Skeletal muscle cell (primary cell): ENCODE measurements around the gene CERS4.
"Not testable (repeated sequence)": the region's sequence is repeated elsewhere in the genome, so short reads cannot be mapped to it uniquely, and the experiment has no call there.

ENCODE experiments used
- DNase-seq: peaks from one replicate; pipeline ENCODE4 v3.0.0-alpha.2; 2010; ENCODE audit warnings: low read depth
- H3K4me3 ChIP-seq: 2 replicates; pipeline ENCODE4 v1.5.1; 2011; ENCODE audit warnings: low read depth, mild to moderate bottlenecking, control low read depth, low read length, moderate library complexity

CERS4 gene, protein sequence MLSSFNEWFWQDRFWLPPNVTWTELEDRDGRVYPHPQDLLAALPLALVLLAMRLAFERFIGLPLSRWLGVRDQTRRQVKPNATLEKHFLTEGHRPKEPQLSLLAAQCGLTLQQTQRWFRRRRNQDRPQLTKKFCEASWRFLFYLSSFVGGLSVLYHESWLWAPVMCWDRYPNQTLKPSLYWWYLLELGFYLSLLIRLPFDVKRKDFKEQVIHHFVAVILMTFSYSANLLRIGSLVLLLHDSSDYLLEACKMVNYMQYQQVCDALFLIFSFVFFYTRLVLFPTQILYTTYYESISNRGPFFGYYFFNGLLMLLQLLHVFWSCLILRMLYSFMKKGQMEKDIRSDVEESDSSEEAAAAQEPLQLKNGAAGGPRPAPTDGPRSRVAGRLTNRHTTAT

DNA sequence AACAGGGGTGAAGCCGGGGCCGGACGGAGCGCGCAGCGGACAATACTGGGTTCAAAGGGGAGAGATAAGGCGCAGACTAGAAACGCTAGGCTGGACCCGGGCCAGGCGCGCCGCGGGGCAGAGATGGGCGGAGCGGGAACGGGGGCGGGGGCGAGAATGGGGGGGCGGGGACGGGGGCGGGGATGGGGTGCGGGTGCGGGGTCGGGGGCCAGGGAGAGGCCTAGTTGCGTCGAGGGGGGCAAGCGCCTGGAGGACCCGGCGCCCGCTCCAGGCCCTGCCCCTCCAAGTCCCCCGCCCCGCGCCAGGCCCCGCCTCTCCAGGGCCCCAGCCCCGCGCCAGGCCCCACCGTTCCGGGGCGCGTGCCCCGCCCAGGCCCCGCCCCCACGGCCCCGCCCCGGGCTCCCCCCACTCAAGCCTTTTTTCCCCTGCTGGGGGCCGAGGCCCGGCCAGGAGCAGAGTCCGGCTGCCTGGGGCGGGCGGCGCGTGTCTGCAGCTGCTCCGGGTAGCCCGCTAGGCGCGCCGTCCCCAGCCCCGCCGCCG lies at the start of gene CERS4:
TSS of gene CERS4 (plus strand) at position 449 of the 540 bp plus-strand sequence. CDS start 41,707 bp downstream, outside the sequence.
- peak within 1 kb of the TSS; percentile 49 for H3K4me3 ChIP-seq
- DNase-seq = no peak

DNA sequence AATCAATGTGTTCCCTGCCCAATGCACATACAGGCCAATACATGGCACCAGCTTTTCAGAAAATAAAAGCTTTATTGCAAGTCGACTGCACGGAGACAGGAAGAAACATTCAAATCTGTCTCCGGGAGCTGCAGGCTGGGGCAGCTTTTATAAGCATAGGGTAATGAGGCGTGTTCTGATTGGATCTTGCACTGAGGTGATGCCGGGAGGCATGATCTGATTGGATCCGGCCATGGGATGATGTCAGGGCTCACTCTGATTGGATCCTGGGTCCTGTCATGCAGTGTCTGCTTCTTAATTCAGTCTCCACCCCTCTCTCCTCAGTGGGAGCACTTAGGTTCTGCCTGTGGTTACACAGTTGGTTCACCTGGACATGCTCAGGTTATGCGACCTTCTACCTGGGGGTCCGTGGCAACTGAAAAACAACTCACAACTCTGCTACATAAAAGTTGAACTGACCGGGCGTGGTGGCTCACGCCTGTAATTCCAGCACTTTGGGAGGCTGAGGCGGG lies 48.0 kb upstream of the CERS4 start:
- no peak overlapping the region for H3K4me3 ChIP-seq
- no peak for DNase-seq

DNA sequence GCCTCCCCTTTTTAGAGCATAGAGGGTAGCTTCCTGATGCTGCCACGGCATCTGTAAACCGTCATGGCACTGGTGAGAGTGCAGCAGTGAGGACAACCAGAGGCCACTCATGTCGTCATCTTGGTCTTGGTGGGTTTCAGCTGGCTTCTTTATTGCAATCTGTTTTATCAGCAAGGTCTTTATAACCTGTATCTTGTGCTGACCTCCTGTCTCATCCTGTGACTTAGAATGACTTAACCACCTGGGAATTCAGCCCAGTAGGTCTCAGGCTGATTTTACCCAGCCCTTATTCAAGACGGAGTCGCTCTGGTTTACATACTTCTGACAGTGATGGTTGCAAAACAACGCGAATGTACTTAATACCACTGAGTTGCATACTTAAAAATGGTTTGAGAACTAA lies 45.4 kb upstream of the CERS4 start:
- DNase-seq = no peak
- no peak overlapping the region for H3K4me3 ChIP-seq

DNA sequence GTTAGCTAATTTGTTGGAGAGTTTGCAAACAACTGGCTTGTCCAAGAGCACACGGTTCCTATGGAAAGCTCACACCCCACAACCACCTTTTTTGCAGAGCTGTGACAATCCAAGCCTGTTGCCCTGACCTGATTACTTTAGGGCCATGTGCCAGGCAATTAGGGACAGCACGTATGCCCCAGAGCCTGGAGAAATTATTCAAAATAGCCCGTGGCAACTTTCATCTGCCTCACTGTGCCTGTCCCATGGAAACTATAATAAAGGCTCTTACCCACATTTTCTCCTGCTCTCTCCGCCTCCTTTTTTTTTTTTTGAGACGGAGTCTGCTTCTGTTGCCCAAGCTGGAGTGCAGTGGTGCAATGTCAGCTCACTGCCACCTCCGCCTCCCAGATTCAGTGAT lies 41.2 kb upstream of the CERS4 start:
- H3K4me3 ChIP-seq = no peak overlapping the region
- DNase-seq = no peak

DNA sequence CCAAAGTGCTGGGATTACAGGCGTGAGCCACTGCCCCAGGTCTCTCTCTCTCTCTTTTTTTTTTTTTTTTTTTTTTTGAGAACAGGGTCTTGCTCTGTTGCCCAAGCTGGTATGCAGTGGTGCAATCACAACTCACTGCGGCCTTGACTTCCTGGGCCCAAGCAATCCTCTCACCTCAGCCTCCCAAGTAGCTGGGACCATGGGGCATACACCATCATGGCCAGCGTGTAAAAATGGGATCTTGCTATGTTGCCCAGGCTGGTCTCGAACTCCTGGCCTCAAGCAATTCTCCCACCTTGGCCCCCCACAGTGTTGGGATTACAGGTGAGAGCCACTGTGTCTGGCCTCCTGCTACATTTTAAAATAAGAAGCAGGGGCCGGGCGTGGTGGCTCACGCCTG lies 40.6 kb upstream of the CERS4 start:
- DNase-seq = no peak
- H3K4me3 ChIP-seq = no peak overlapping the region

DNA sequence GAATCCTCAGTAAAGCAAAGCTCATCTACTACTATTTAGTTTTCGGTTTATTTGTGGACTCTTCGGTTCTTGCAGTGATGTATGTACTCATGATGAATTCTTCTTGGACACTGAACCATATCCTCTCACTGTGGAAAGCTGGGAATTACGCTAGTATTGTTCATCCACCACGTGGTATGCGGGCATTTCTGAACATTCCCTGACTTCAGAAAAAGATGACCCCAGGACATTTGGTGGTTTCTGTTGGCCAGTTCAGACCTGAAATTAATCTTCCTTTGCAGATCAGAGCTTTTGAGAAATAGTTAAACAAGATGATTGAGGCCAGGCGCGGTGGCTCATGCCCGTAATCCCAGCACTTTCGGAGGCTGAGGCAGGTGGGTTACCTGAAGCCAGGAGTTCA lies 34.5 kb upstream of the CERS4 start:
- no peak overlapping the region for H3K4me3 ChIP-seq
- DNase-seq = no peak

DNA sequence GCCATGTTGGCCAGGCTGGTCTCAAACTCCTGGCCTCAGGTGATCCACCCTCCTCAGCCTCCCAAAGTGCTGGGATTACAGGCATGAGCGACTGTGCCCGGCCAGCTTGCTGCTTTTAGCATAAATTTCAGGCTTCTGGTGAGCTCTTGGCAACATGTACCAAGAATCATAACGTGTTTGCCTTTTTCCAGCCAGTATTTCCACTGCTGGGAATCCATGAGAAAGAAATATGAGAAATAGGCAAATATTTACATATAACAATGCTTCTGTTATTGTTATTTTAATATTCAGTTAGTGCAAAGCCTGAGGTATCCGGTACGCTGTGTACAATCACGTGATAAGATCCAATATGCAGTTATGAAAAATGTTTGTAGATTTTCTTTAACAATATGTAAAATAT lies 29.2 kb upstream of the CERS4 start:
- no peak overlapping the region for H3K4me3 ChIP-seq
- DNase-seq = no peak

DNA sequence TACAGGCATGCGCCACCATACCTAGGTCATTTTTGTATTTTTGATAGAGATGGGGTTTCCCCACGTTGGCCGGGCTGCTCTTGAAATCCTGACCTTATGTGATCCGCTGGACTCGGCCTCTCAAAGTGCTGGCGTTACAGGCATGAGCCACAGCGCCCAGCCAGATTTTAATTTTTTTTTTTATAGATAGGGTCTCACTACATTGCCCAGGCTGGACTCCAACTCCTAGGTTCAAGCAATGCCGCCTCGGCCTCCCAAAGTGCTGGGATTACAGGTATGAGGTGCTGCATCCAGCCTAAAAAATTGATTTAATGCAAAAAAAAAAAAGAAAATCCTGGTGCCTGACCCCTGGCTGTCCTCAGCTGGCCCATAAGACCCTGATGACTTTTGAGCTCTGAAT lies 24.9 kb upstream of the CERS4 start:
- no peak overlapping the region for H3K4me3 ChIP-seq
- no peak for DNase-seq

DNA sequence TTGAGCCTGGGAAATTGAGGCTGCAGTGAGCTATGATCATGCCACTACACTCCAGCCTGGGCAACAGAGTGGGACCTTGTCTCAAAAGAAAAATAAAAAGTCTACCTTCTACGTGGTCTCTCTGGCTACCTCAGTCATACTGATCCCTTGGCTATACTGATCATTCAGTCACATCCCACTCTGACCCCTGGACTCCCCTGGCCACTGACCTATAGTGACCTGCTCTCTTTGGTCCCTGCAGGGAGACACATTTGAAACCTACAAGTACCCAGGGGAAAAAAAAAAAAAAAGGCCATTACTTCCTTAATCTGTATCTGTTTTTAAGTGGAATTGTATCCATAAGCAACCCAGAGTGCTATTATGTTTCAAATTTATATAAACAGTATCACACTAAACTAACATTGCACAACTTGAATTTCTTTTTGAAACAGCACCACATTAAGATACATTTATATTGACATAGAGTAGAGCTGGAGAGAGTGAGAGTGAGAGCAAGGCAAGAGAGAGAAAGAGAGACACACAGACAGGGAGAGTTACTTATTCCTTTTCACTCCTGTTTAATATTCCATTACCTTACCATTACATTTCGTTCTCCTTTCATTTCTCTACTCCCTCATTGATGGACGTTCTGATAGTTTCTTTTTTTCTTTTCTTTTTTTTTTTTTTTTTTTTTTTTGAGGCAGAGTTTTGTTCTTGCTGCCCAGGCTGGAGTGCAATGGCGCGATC lies 23.7 kb upstream of the CERS4 start:
- no peak for DNase-seq
- H3K4me3 ChIP-seq = no peak overlapping the region

DNA sequence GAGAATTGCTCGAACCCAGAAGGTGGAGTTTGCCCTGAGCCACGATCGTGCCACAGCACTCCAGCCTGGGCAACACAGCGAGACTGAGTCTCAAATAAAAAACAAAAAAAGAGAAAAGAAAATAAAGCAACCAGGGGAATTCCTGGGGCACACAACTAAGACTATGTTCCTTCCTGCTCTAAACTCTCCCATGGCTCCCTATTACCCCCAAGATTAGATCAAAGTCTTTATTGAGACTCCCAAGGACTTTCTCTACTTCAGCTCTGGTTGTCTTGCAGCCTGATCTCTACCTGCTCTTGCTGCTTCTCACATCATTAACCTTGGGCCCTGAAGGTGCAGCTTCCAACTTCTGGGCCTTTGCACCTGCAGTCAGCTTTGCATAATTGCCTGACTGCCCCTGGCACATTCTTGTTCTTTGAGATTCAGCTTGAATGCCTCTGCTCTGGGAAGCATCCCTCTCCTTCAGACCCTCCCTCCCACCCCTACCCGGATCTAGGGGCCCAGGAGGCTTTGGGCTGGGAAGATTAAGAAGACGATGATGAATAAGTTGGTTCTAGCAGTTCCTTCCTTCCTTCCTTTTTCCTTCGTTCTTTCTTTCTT lies 16.8 kb upstream of the CERS4 start:
- no peak overlapping the region for H3K4me3 ChIP-seq
- DNase-seq = no peak

DNA sequence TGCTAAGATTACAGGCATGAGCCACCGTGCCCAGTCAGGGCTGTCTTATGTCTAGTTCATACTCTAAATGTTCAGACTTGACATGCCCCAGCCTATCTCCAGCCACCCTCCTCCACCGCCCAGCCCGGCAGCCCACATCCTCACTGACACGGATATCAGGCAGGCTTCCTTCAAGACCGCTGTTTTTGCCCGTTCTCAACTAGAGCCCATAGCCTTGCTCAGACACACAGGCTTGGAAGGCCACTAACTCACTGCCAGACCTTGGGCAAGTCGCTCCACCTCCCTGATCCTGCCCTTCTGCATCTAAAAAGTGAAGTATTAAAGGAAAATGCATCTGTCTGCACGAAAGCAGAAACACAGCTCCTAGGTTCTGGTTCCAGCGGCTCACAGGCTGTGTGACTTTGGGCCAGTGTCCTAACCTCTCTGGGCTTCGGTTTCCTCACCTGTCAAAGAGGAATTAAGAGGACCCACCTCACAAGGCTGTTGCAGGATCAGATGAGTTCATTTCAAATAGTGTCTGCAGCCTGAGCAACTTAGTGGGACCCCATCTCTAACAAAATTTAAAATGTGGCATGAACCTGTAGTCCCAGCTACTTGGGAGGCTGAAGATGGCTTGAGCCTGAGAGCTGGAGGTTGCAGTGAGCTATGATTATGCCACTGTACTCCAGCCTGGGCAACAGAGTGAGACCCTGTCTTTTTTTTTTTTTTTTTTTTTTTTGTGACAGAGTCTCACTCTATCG lies 14.5 kb upstream of the CERS4 start:
- no peak overlapping the region for H3K4me3 ChIP-seq
- DNase-seq = no peak

DNA sequence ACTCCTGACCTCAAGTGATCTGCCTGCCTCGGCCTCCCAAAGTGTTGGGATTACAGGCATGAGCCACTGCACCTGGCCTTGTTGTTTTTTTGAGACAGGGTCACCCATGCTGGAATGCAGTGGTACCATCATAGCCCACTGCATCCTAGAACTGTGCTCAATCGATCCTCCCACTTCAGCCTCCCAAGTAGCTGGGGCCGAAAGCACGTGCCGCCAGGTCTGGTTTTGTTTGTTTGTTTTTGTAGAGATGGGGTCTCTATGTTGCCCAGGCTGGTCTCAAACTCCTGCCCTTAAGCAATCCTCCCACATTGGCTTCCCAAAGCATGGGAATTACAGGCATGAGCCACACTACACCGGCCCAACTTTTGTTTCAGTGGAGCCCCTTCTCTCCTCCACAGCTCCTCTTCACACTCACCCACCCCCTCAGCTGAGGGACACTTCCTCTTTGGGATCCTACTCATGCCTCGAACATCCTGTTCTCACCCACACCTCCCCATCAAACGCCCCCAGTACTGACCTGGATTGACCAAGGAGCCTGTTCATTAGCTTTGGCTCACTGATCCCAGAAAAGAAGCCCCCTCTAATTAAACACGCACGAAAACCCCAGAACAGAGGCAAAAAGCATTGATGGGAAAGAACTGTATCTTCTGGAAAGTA lies 12.8 kb upstream of the CERS4 start:
- H3K4me3 ChIP-seq = no peak overlapping the region
- no peak for DNase-seq

DNA sequence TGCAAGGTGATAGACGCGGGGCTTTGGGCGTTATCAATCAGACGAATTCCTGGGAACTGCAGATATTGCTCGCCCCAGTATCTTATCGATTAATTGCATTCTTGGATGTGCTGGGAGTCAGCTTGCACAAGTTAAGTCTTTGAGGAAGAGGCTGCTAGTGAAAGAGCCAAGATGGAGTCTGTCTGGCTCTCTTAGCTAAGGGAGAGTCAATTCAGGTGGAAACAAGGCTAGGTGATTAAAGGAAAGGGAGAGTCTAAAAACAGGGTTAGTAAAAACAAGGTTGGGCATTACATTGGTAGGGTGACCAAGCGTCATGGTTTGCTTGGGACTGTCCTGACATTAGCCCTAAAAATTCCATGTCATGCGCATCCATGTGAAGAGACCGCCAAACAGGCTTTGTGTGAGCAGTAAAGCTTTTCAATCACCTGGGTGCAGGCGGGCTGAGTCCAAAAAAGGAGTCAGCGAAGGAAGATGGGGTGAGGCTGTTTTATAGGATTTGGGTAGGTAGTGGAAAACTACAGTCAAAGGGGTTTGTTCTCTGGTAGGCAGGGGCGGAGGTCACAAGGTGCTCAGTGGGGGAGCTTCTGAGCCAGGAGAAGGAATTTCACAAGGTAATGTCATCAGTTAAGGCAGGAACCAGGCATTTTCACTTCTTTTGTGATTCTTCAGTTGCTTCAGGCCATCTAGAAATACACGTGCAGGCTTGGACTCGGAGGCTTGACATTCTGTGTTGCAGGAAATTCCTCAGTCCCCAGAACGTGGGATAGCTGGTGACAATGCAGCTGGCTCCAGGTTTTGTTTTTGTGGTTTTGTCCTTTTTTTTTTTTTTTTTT lies 5.7 kb upstream of the CERS4 start:
- H3K4me3 ChIP-seq, DNase-seq: not testable (repeated sequence)

DNA sequence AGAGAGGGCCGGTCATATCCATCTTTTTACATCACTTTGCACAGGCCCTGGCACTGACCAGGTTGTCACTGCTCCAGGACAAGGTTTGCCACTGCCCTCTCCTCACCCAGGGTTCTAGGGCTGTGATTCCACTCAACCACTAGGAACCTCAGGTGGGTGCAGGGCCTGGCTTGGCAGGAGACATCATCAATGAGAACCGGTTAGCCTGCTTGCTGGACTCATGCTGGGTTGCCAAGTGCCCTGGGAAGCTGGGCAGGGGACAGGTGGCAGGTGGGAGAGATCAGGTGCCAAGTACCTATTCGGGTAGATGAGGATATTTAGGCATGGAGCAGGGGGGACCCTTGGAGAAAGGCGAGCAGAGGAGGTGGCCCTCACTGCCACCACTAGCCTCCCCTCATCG lies 4.2 kb upstream of the CERS4 start:
- no peak for DNase-seq
- H3K4me3 ChIP-seq = no peak overlapping the region

DNA sequence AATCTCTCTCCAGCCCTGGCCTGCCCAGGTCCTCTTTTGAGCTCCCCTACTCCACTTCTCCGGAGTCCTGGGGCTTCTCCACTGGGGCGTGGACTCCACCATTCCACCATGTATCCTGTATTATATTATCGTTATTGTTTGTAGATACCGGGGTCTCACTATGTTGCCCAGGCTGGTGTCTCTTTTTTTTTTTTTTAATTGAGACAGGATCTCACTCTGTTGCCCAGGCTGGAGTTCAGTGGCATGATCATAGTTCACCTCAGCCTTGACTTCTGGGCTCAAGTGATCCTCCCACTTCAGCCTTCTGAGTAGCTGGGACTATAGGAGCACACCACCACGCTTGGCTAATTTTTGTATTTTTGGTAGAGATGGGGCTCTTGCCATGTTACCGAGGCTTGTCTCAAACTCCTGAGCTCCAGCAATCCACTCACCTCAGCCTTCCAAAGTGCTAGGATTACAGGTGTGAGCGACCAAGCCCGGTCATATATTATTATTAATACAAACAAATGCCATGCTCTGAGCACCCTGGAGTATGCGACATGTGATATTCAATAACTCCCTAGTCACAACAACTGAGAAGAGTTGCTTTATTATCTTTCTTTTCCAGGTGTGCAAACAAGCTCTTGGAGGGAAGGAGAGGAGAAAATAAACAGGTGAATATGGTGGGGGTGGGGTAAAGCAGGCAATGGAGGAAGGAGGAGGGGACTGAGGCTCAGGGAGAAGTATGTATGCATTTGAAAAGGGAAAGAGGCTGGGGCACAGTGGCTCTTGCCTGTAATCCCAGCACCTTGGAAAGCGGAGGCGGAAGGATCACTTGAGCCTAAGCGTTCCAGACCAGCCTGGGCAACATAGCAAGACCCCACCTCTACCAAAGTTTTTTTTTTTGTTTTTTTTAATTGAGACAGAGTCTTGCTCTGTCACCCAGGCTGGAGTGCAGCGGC lies 2.8 kb upstream of the CERS4 start:
- DNase-seq = no peak
- no peak overlapping the region for H3K4me3 ChIP-seq

DNA sequence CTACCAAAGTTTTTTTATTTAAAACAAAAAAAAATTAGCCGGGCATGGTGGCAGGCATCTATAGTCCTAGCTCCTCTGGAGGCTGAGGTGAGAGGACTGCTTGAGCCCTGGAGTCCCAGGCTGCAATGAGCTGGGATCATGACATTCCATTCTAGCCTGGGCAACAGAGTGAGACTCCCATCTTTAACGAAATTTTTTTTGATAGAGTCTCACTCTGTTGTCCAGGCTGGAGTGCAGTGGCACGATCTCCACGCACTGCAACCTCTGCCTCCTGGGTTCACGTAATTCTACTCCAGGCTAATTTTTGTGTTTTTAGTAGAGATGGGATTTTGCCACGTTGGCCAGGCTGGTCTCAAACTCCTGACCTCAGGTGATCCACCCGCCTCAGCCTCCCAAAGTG lies 1.8 kb upstream of the CERS4 start:
- not testable (repeated sequence) for H3K4me3 ChIP-seq, DNase-seq
